ENCODE results near the gene TXNRD2.

DNA sequence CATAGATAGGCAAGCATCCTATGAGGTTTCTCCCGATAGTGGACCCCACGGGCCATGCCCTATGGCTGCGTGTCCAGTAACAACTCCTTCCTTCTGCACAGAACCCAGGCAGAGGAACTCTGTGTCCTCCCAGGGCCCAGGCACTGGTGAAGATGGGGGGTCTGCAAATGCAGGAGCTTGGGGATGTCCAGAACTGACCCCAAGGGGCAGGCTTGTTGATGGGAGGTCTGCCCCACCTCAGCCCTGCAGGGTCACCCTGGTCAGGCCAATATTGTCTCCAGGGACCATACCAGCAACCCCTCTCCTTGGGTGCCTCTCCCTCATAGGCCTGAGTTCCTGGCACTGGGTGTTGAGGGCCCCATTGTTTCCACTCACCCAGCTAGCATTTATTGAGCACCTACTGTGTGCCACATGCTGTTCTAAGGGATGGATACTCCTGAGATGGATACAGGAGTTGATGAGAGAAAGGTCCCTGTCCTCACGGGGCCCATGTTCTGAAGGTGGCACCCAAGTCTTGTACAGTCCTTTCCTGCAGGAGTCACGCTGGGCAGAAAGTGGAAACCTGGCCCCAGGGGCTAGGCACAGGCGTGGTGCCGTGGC is 26.3 kb upstream of the TXNRD2 start:
- TF ChIP-seq, protein P1, sequence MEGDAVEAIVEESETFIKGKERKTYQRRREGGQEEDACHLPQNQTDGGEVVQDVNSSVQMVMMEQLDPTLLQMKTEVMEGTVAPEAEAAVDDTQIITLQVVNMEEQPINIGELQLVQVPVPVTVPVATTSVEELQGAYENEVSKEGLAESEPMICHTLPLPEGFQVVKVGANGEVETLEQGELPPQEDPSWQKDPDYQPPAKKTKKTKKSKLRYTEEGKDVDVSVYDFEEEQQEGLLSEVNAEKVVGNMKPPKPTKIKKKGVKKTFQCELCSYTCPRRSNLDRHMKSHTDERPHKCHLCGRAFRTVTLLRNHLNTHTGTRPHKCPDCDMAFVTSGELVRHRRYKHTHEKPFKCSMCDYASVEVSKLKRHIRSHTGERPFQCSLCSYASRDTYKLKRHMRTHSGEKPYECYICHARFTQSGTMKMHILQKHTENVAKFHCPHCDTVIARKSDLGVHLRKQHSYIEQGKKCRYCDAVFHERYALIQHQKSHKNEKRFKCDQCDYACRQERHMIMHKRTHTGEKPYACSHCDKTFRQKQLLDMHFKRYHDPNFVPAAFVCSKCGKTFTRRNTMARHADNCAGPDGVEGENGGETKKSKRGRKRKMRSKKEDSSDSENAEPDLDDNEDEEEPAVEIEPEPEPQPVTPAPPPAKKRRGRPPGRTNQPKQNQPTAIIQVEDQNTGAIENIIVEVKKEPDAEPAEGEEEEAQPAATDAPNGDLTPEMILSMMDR (conservative IDR thresholded peaks at IDR 0.05; ENCODE audit: low read depth, low read length), result no peak
- TF ChIP-seq EZH2 (IDR thresholded peaks at IDR 0.05; ENCODE audit: low read length, unreplicated experiment), result no peak
- no peak for TF ChIP-seq EZH2phosphoT487 (IDR thresholded peaks at IDR 0.05; ENCODE audit: borderline replicate concordance, low read length)

Measured in PC-3 (cell line).